ENCODE measurements around the gene ZNF646. TPM values are rescaled to one million over a fixed set of nuclear protein-coding genes. Genes with fewer than 3 reads are reported as not detected.

ZNF646 gene
- total RNA-seq, 1 donor from 2014 or later = 32.6 TPM

DNA sequence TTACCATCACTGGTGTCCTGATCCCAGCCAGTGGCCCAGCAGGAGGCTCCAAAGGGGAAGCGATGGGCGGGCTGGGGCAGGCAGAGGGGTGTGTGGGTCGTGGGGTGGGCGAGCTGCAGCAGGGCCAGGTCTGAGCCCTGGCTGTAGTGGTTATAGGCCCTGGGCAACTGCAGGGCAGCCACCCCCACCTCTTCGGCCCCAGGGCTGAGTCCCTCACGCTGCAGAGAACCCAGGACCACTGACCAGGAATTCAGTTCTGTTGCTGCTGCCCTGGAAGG lies 12.3 kb downstream of the ZNF646 start:
- Mint-ChIP-seq H3K27me3 (no peaks in the 10 kb centered on the region), H3K4me3 (ENCODE audit: low read depth) (no peak overlapping the region), H3K4me1 (ENCODE audit: low read depth) (no peaks in the 10 kb centered on the region), H3K9me3 (ENCODE audit: low read depth) (no peaks in the 10 kb centered on the region), H3K36me3 (ENCODE audit: insufficient read depth) (no peaks in the 10 kb centered on the region), H3K27ac (no peak overlapping the region)
- TF ChIP-seq, protein P1, sequence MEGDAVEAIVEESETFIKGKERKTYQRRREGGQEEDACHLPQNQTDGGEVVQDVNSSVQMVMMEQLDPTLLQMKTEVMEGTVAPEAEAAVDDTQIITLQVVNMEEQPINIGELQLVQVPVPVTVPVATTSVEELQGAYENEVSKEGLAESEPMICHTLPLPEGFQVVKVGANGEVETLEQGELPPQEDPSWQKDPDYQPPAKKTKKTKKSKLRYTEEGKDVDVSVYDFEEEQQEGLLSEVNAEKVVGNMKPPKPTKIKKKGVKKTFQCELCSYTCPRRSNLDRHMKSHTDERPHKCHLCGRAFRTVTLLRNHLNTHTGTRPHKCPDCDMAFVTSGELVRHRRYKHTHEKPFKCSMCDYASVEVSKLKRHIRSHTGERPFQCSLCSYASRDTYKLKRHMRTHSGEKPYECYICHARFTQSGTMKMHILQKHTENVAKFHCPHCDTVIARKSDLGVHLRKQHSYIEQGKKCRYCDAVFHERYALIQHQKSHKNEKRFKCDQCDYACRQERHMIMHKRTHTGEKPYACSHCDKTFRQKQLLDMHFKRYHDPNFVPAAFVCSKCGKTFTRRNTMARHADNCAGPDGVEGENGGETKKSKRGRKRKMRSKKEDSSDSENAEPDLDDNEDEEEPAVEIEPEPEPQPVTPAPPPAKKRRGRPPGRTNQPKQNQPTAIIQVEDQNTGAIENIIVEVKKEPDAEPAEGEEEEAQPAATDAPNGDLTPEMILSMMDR (IDR thresholded peaks at IDR 0.05; ENCODE audit: unreplicated experiment) = no peak
- no peak for DNase-seq (ENCODE audit: low spot score, unreplicated experiment)

DNA sequence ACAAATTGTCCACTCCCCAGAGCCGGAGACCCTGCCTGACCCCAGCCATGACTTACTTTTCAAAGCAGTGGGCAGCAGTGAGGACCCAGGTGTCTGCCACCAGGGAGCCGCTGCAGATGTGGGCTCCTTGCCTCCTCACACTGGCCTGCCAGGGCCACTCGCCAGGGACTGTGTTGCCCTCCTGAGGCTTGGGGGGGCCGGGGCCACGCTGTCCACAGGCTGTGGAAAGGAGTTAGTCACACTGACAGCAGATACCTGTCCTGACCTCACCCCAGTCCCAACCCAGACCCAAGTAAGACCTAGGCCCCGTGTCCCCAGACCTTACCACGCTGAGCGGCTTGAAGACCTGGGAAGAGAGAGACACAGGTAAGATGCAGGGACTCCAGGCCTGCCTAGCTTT lies 13.3 kb downstream of the ZNF646 start:
- Mint-ChIP-seq H3K27ac (no peak overlapping the region), H3K4me3 (ENCODE audit: low read depth) (no peak overlapping the region), H3K36me3 (ENCODE audit: insufficient read depth) (no peaks in the 10 kb centered on the region), H3K4me1 (ENCODE audit: low read depth) (no peaks in the 10 kb centered on the region), H3K27me3 (no peaks in the 10 kb centered on the region), H3K9me3 (ENCODE audit: low read depth) (no peaks in the 10 kb centered on the region)
- no peak for DNase-seq (ENCODE audit: low spot score, unreplicated experiment)
- TF ChIP-seq, protein P1 (IDR thresholded peaks at IDR 0.05; ENCODE audit: unreplicated experiment) = no peak

DNA sequence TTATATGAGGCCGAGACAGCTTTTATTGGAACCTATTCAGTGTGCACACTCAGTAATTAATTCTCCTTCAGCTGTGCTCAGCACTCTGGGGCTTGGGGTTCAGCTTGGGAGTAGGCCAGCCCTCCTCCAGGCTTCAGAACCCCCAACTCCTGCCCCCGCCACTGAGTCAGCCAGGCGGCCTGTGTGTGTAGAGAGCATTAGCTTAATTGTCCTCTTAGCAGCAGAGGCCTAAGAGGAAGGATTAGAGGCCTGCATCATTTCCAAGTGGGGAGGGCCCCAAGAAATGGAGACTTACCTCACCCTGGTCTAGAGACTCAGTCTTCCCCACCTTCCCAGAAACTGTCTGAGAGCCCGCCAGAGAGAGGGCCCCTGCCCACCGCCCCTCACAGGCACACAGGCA lies 13.7 kb downstream of the ZNF646 start:
- Mint-ChIP-seq H3K27ac (no peak overlapping the region), H3K4me3 (ENCODE audit: low read depth) (no peak overlapping the region), H3K36me3 (ENCODE audit: insufficient read depth) (no peaks in the 10 kb centered on the region), H3K4me1 (ENCODE audit: low read depth) (no peaks in the 10 kb centered on the region), H3K27me3 (no peaks in the 10 kb centered on the region), H3K9me3 (ENCODE audit: low read depth) (no peaks in the 10 kb centered on the region)
- TF ChIP-seq, protein P1 (IDR thresholded peaks at IDR 0.05; ENCODE audit: unreplicated experiment) = no peak
- DNase-seq (ENCODE audit: low spot score, unreplicated experiment) = no peak

DNA sequence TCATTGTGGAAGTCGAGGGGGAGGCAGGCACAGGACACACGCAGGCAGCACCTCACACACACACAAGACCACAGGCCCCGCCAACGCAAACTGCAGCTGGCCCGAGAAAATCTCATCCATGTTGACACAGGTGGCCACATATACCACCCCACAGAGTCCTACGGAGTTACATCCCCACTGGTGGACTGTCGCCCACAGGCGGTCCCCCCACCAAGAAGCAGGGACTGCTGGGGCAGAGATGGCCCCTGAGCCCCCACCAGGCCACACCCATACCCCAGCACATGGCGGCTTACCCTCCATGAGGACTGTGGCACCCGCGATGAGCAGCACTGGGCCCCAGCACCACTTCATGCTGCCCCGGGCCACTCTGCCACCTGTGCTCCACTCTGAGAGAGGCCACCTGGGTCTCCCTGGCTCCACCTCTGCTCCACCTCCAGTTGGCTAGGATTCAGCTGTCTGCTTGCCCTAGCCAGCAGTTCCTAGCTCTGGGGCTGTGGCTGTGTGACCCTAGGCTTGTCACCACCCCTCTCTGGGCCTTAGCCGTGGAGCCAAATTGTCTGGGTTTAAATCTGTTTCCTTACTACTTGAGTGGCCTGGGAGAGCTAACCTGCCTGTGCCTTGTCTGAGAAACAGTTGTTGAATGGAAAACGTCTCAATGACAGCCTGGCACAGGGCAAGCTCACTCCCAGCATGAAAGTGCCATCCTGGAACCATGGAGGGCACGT lies 14.4 kb downstream of the ZNF646 start, which contains the start of gene PRSS53:
Gene PRSS53, minus strand, starts transcription at position 485 of the 725 bp plus-strand sequence. Its CDS starts 134 bp downstream, at position 351.
- H3K4me3 Mint-ChIP-seq (ENCODE audit: low read depth) = no peak within 1 kb of the TSS
- DNase-seq (ENCODE audit: low spot score, unreplicated experiment) = no peak
- no peaks in the 10 kb centered on the region for H3K27me3 Mint-ChIP-seq
- no peak within 1 kb of the TSS for H3K27ac Mint-ChIP-seq
- H3K9me3 Mint-ChIP-seq (ENCODE audit: low read depth) = no peaks in the 10 kb centered on the region
- peaks cover 2% of the 10 kb centered on the region for H3K4me1 Mint-ChIP-seq (ENCODE audit: low read depth)
- TF ChIP-seq, protein P1 (IDR thresholded peaks at IDR 0.05; ENCODE audit: unreplicated experiment) = no peak
- no peaks in the 10 kb centered on the region for H3K36me3 Mint-ChIP-seq (ENCODE audit: insufficient read depth)

DNA sequence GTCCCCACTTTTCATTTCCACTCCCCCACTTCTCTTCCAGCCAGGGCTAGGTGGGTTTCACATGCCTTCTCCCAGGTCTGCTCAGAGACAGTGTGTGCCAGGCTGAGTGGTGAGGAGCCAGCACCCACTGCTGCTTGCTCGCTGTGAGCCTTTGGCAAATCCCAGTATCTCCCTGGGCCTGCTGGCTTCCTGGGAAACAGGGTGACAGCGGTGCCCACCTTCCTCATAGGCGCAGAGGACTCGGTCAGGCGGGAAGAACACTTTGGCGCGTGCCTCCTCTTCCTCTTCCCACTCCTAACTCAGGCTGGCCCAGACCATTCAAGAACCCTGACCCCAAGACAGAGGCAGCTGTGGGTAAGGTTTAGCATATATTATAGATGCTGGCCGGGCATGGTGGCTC lies 15.0 kb downstream of the ZNF646 start:
- H3K36me3 Mint-ChIP-seq (ENCODE audit: insufficient read depth) = no peaks in the 10 kb centered on the region
- H3K27ac Mint-ChIP-seq = no peak overlapping the region
- no peaks in the 10 kb centered on the region for H3K9me3 Mint-ChIP-seq (ENCODE audit: low read depth)
- H3K4me3 Mint-ChIP-seq (ENCODE audit: low read depth) = no peak overlapping the region
- TF ChIP-seq, protein P1 (IDR thresholded peaks at IDR 0.05; ENCODE audit: unreplicated experiment) = no peak
- H3K27me3 Mint-ChIP-seq = no peaks in the 10 kb centered on the region
- H3K4me1 Mint-ChIP-seq (ENCODE audit: low read depth) = peaks cover 7% of the 10 kb centered on the region
- DNase-seq (ENCODE audit: low spot score, unreplicated experiment) = no peak

Data from progenitor cell of endocrine pancreas (in vitro differentiated cells).